ENCODE results near the gene TIGAR.

Gene TIGAR

GRCh38 chr12:4308334-4308950 lies 12.6 kb upstream of the TIGAR start (continued):
- TF ChIP-seq POU6F1 (CRISPR knock-in tag; IDR thresholded peaks at IDR 0.05; ENCODE audit: borderline replicate concordance, low read depth) (no peak), SNAI2 (CRISPR knock-in tag; IDR thresholded peaks at IDR 0.05) (no peak), ZNF70 (CRISPR knock-in tag; IDR thresholded peaks at IDR 0.05) (no peak), OSR1 (CRISPR knock-in tag; IDR thresholded peaks at IDR 0.05) (no peak), ZNF8 (CRISPR knock-in tag; IDR thresholded peaks at IDR 0.05) (no peak), ZNF565 (CRISPR knock-in tag; conservative IDR thresholded peaks at IDR 0.05; ENCODE audit: low read depth) (no peak), TCF4 (CRISPR knock-in tag; IDR thresholded peaks at IDR 0.05; ENCODE audit: borderline replicate concordance) (no peak), CREB5 (CRISPR knock-in tag; IDR thresholded peaks at IDR 0.05; ENCODE audit: low read depth) (no peak)

GRCh38 chr12:4311776-4312175 lies 9.2 kb upstream of the TIGAR start:
- TF ChIP-seq ESRRG (CRISPR knock-in tag; IDR thresholded peaks at IDR 0.05), result no peak
- TF ChIP-seq TOX (CRISPR knock-in tag; IDR thresholded peaks at IDR 0.05; ENCODE audit: borderline replicate concordance), result no peak
- TF ChIP-seq OSR1 (CRISPR knock-in tag; IDR thresholded peaks at IDR 0.05), result no peak
- no peak for TF ChIP-seq ISL1 (CRISPR knock-in tag; IDR thresholded peaks at IDR 0.05)
- no peak for TF ChIP-seq CSRNP3 (CRISPR knock-in tag; IDR thresholded peaks at IDR 0.05)
- no peak for ATAC-seq

GRCh38 chr12:4312251-4312650 lies 8.8 kb upstream of the TIGAR start:
- TF ChIP-seq OSR1 (CRISPR knock-in tag; IDR thresholded peaks at IDR 0.05) (no peak), ISL1 (CRISPR knock-in tag; IDR thresholded peaks at IDR 0.05) (no peak), CREB5 (CRISPR knock-in tag; IDR thresholded peaks at IDR 0.05; ENCODE audit: low read depth) (no peak), GLIS3 (CRISPR knock-in tag; IDR thresholded peaks at IDR 0.05) (no peak), ESRRG (CRISPR knock-in tag; IDR thresholded peaks at IDR 0.05) (no peak), ZNF8 (CRISPR knock-in tag; IDR thresholded peaks at IDR 0.05) (no peak)
- no peak for ATAC-seq

GRCh38 chr12:4320497-4320852 lies 538 bp upstream of the TIGAR start:
- ATAC-seq, result peak; percentile 38
- TF ChIP-seq ZFP3 (CRISPR knock-in tag; IDR thresholded peaks at IDR 0.05), result no peak

- ATAC-seq, result no peak
- TF ChIP-seq BACH2 (CRISPR knock-in tag; IDR thresholded peaks at IDR 0.05; ENCODE audit: borderline replicate concordance) (no peak), TCF4 (CRISPR knock-in tag; IDR thresholded peaks at IDR 0.05; ENCODE audit: borderline replicate concordance) (no peak), ZFP30 (CRISPR knock-in tag; IDR thresholded peaks at IDR 0.05) (no peak), OSR1 (CRISPR knock-in tag; IDR thresholded peaks at IDR 0.05) (no peak), CREB5 (CRISPR knock-in tag; IDR thresholded peaks at IDR 0.05; ENCODE audit: low read depth) (no peak), RARB (CRISPR knock-in tag; IDR thresholded peaks at IDR 0.05) (no peak), ZNF565 (CRISPR knock-in tag; conservative IDR thresholded peaks at IDR 0.05; ENCODE audit: low read depth) (no peak), ZC3H10 (CRISPR knock-in tag; IDR thresholded peaks at IDR 0.05) (no peak), POU6F1 (CRISPR knock-in tag; IDR thresholded peaks at IDR 0.05; ENCODE audit: borderline replicate concordance, low read depth) (no peak), ZFP3 (CRISPR knock-in tag; IDR thresholded peaks at IDR 0.05) (no peak), ESRRG (CRISPR knock-in tag; IDR thresholded peaks at IDR 0.05) (no peak), ZNF8 (CRISPR knock-in tag; IDR thresholded peaks at IDR 0.05) (no peak), TSHZ2 (CRISPR knock-in tag; IDR thresholded peaks at IDR 0.05) (no peak), ISL1 (CRISPR knock-in tag; IDR thresholded peaks at IDR 0.05) (no peak), ZNF70 (CRISPR knock-in tag; IDR thresholded peaks at IDR 0.05) (no peak), CSDC2 (CRISPR knock-in tag; IDR thresholded peaks at IDR 0.05) (no peak), TOX (CRISPR knock-in tag; IDR thresholded peaks at IDR 0.05; ENCODE audit: borderline replicate concordance) (no peak)
Measured at GRCh38 chr12:4322726-4323125, 1.7 kb downstream of the TIGAR start.
